Activated CD4-positive, alpha-beta memory T cell treated with anti-CD3 and anti-CD28 coated beads for 36 hours (primary cell): Measurements from ENCODE around the gene HSD17B3. TPM values are rescaled to one million over a fixed set of nuclear protein-coding genes. Genes with fewer than 3 reads are reported as not detected.
"Not testable (repeated sequence)": the region's sequence is repeated elsewhere in the genome, so short reads cannot be mapped to it uniquely, and the experiment has no call there.

Source experiments
- CTCF ChIA-PET: fragments of 350-600 bp; sonication (Branson Sonifier 250); formaldehyde crosslinking; loops from one replicate; lab custom pipeline; 2021; ENCODE audit warnings: antibody characterized with exemption, inconsistent platforms; lab: Charles Lee
- POLR2A ChIA-PET: fragments of 350-600 bp; sonication (Branson Sonifier 250); formaldehyde crosslinking; loops from one replicate; lab custom pipeline; 2021; ENCODE audit warnings: antibody characterized with exemption; lab: Charles Lee
- DNase-seq: peaks from one replicate; pipeline ENCODE4 v3.0.0-alpha.2; 2020
- H3K27ac Mint-ChIP-seq: one replicate; pipeline ENCODE4 v1.8.0; 2021; ENCODE audit warnings: mixed read lengths
- H3K27me3 Mint-ChIP-seq: one replicate; pipeline ENCODE4 v1.8.0; 2021; ENCODE audit warnings: mixed read lengths
- H3K36me3 Mint-ChIP-seq: one replicate; pipeline ENCODE4 v1.8.0; 2021; ENCODE audit warnings: mixed read lengths
- H3K4me1 Mint-ChIP-seq: one replicate; pipeline ENCODE4 v1.8.0; 2021; ENCODE audit warnings: low read depth, mixed read lengths
- H3K4me3 Mint-ChIP-seq: one replicate; pipeline ENCODE4 v1.8.0; 2021; ENCODE audit warnings: mild to moderate bottlenecking, mixed read lengths
- H3K9me3 Mint-ChIP-seq: one replicate; pipeline ENCODE4 v1.8.0; 2021; ENCODE audit warnings: mixed read lengths
- intact Hi-C: fragments of 100-400 bp; cut with micrococcal nuclease; formaldehyde crosslinking; loops from one replicate; pipeline ENCODE4 v1.15.1; 2023
- total RNA-seq, 2 experiments: library from RNA; stranded (reverse); gene quantifications; one replicate each; pipeline ENCODE4 v1.2.3, GENCODE V29; 2021

HSD17B3 gene
- total RNA-seq, 2 experiments from 2014 or later: not detected

- H3K4me3 Mint-ChIP-seq: no peak overlapping the region
- H3K27ac Mint-ChIP-seq: no peak overlapping the region
- no peaks in the 10 kb centered on the region for H3K9me3 Mint-ChIP-seq
- H3K27me3 Mint-ChIP-seq: no peaks in the 10 kb centered on the region
- no peaks in the 10 kb centered on the region for H3K4me1 Mint-ChIP-seq
- DNase-seq: peak; percentile 52
- POLR2A ChIA-PET: no interaction called here
- no peaks in the 10 kb centered on the region for H3K36me3 Mint-ChIP-seq
- intact Hi-C loops: loop anchor here (2.0 to 5.0 kb wide), 2 partner anchors 324 to 339 kb away; no protein-coding TSS in a partner anchor
- CTCF ChIA-PET: interaction anchor here (0.5 to 3.0 kb wide), 25 partner anchors 10 to 1499 kb away, joined by 3 to 36 read pairs (median 4); partner anchors contain the start of gene ZNF782
Observed at GRCh38 chr9:96327694-96328352, 25.8 kb upstream of the HSD17B3 start.

- H3K27me3 Mint-ChIP-seq: no peaks in the 10 kb centered on the region
- H3K4me3 Mint-ChIP-seq: no peak overlapping the region
- no peak overlapping the region for H3K27ac Mint-ChIP-seq
- H3K36me3 Mint-ChIP-seq: no peaks in the 10 kb centered on the region
- H3K9me3 Mint-ChIP-seq: no peaks in the 10 kb centered on the region
- ChIA-PET POLR2A (no interaction called here), CTCF (interaction anchor here (1.1 to 2.8 kb wide), 2 partner anchors 91 to 343 kb away, joined by 3 to 11 read pairs; no protein-coding TSS in a partner anchor)
- no peaks in the 10 kb centered on the region for H3K4me1 Mint-ChIP-seq
- no peak for DNase-seq
- intact Hi-C loops: no loop called here
Observed at GRCh38 chr9:96323169-96323568, 21.2 kb upstream of the HSD17B3 start.

- DNase-seq, H3K27ac Mint-ChIP-seq, CTCF ChIA-PET, H3K27me3 Mint-ChIP-seq, H3K4me1 Mint-ChIP-seq, H3K4me3 Mint-ChIP-seq, POLR2A ChIA-PET, H3K36me3 Mint-ChIP-seq, intact Hi-C loops, H3K9me3 Mint-ChIP-seq: not testable (repeated sequence)
Observed at GRCh38 chr9:96322736-96323135, 20.8 kb upstream of the HSD17B3 start.

- H3K4me3 Mint-ChIP-seq, H3K27me3 Mint-ChIP-seq, H3K4me1 Mint-ChIP-seq, intact Hi-C loops, H3K9me3 Mint-ChIP-seq, CTCF ChIA-PET, H3K36me3 Mint-ChIP-seq, POLR2A ChIA-PET, H3K27ac Mint-ChIP-seq, DNase-seq: not testable (repeated sequence)
Observed at GRCh38 chr9:96322210-96322609, 20.2 kb upstream of the HSD17B3 start.

DNA sequence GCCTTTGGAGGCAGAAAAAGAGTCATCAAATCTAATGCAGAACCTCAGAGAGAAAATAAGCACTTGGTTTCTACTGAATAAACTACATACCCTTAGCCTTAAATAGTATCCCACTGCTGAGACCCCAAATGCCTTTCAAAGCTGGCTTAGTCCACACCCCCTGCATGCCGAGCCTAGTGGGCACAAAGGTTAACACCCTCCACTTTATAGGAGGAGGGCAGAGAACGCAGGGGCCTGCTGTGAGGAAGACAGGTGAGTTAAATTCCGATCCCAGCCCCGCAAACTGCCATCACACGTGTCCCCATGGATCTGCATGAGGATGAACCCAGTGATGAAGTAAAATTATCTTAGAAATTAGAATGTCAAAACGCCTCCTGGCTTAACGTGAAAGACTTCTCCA, 19.5 kb upstream of the HSD17B3 start:
- Mint-ChIP-seq H3K36me3 (no peaks in the 10 kb centered on the region), H3K9me3 (no peaks in the 10 kb centered on the region), H3K27me3 (no peaks in the 10 kb centered on the region), H3K27ac (no peak overlapping the region), H3K4me3 (no peak overlapping the region), H3K4me1 (no peaks in the 10 kb centered on the region)
- intact Hi-C loops: no loop called here
- ChIA-PET POLR2A (no interaction called here), CTCF (no interaction called here)
- no peak for DNase-seq

DNA sequence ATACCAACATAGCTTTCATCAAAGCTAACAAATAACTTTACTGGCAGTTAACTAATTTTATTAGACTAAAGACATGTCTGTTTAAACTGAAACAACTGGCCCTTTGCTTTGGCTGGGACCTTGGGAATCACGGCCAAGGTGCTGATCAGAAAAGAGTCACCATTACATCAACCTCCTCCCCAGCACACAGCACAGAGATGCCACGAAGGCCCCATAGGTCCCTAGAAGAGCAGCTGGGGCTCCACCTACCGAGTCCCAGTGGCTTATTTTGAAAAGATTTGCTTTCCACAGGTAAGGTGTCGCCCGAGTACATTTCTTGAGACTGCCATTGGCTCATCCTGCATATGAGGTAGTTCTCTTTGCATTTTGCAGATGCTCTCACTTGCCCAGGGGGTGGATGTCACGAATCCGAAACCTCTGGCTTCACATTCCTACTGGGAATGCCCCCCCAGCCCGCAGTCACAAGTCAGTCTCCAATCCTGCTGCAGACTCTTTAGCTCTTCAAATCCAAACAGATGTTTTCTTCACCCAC, 18.8 kb upstream of the HSD17B3 start:
- POLR2A ChIA-PET: no interaction called here
- Mint-ChIP-seq H3K4me1 (no peaks in the 10 kb centered on the region), H3K36me3 (no peaks in the 10 kb centered on the region), H3K4me3 (no peak overlapping the region), H3K27me3 (no peaks in the 10 kb centered on the region), H3K27ac (no peak overlapping the region), H3K9me3 (no peaks in the 10 kb centered on the region)
- no peak for DNase-seq
- intact Hi-C loops: no loop called here
- CTCF ChIA-PET: interaction anchor here (0.6 to 2.0 kb wide), 2 partner anchors 88 to 405 kb away, joined by 3 to 11 read pairs; no protein-coding TSS in a partner anchor

GRCh38 chr9:96318921-96319565, 17.1 kb upstream of the HSD17B3 start:
- POLR2A ChIA-PET: no interaction called here
- Mint-ChIP-seq H3K27me3 (no peaks in the 10 kb centered on the region), H3K4me1 (no peaks in the 10 kb centered on the region), H3K4me3 (no peak overlapping the region), H3K9me3 (no peaks in the 10 kb centered on the region), H3K36me3 (peaks cover 2% of the 10 kb centered on the region), H3K27ac (no peak overlapping the region)
- CTCF ChIA-PET: interaction anchor here (0.8 to 2.8 kb wide), 3 partner anchors 10 to 87 kb away, joined by 3 to 14 read pairs (median 11); no protein-coding TSS in a partner anchor
- no peak for DNase-seq
- intact Hi-C loops: loop anchor here (5.0 kb wide), 1 partner anchor 102 kb away; no protein-coding TSS in a partner anchor

DNA sequence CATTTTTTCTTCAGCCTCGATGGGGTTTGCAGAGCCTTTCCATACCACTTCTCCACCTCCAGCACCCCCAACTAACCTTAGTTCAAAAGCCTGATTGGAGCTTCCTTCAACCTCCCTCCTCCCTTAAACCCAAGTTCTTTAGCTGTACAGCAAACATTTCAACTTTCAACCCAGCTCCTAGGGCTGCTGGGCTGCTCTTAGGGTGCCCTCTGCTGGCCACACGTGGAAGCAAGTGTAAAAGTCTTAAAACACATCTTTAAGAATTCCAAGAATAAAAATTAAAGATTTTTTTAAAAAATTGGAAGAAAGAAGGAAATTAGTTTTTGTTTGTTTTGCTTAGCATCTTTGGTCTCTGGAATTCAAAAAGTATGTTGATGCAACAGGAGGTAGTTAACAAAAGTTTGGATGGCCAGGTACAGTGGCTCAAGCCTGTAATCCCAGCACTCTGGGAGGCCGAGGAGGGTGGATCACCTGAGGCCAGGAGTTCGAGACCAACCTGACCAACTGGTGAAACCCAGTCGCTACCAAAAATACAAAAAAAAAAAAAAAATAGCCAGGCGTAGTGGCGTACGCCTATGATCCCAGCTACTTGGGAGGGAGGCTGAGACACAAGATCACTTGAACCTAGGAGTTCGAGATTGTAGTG, 15.5 kb upstream of the HSD17B3 start:
- Mint-ChIP-seq H3K27me3 (no peaks in the 10 kb centered on the region), H3K27ac (no peak overlapping the region), H3K4me1 (no peaks in the 10 kb centered on the region), H3K36me3 (peaks cover 11% of the 10 kb centered on the region), H3K9me3 (peaks cover 14% of the 10 kb centered on the region), H3K4me3 (no peak overlapping the region)
- ChIA-PET CTCF (interaction anchor here (0.6 to 3.0 kb wide), 30 partner anchors 9 to 1011 kb away, joined by 3 to 60 read pairs (median 4); partner anchors contain the start of gene HSD17B3), POLR2A (no interaction called here)
- DNase-seq: peak; percentile 55
- intact Hi-C loops: loop anchor here (1.0 to 5.0 kb wide), 2 partner anchors 85 to 100 kb away; no protein-coding TSS in a partner anchor

DNA sequence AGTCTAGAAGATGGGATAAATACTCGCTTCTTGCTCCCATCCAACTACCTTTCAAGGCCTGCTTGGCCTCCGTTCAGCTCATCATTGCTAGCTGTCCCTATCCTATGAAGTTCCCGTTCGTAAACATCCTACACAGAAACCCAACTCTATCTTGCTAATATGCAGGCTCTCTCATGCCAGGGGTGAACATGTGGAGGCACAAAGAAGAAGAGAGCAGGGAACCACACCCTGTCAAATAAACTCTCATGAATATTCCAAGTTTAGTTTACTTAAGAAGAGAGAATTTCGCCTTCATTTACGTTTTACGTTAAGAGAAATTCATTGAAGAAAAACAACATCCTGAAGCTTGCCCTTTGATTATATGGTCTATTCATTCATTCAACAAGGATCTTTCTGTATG, 7.9 kb upstream of the HSD17B3 start:
- no peak overlapping the region for H3K4me3 Mint-ChIP-seq
- intact Hi-C loops: no loop called here
- peaks cover 18% of the 10 kb centered on the region for H3K9me3 Mint-ChIP-seq
- H3K27me3 Mint-ChIP-seq: no peaks in the 10 kb centered on the region
- H3K36me3 Mint-ChIP-seq: peaks cover 14% of the 10 kb centered on the region
- H3K27ac Mint-ChIP-seq: no peak overlapping the region
- ChIA-PET CTCF (interaction anchor here (0.8 to 1.6 kb wide), 5 partner anchors 8 to 76 kb away, joined by 3 to 14 read pairs (median 3); no protein-coding TSS in a partner anchor), POLR2A (no interaction called here)
- no peak for DNase-seq
- H3K4me1 Mint-ChIP-seq: no peaks in the 10 kb centered on the region

DNA sequence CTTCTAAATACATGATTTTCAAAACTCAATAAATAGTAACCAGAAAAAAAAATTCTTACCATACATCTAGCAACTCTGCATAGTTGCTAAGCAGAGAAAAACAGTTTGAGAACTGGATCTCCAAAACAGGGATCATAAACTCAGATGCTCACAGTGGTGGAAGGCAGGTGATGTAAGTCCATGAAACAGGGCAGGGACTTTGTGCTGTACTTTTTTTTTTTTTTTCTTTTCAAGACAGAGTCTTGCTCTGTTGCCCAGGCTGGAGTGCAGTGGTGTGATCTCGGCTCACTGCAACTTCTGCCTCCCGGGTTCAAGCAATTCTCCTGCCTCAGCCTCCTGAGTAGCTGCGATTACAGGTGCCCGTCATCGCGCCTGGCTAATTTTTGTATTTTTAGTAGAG, 5.0 kb upstream of the HSD17B3 start:
- DNase-seq, H3K27me3 Mint-ChIP-seq, intact Hi-C loops, H3K27ac Mint-ChIP-seq, H3K4me1 Mint-ChIP-seq, H3K9me3 Mint-ChIP-seq, H3K4me3 Mint-ChIP-seq, H3K36me3 Mint-ChIP-seq, POLR2A ChIA-PET: not testable (repeated sequence)
- CTCF ChIA-PET: interaction anchor here (1.1 kb wide), 1 partner anchor 10 kb away, joined by 4 read pairs; no protein-coding TSS in a partner anchor

GRCh38 chr9:96305171-96305570, 3.2 kb upstream of the HSD17B3 start:
- intact Hi-C loops: no loop called here
- Mint-ChIP-seq H3K36me3 (no peaks in the 10 kb centered on the region), H3K9me3 (no peaks in the 10 kb centered on the region), H3K27me3 (no peaks in the 10 kb centered on the region), H3K4me1 (no peaks in the 10 kb centered on the region), H3K27ac (no peak overlapping the region), H3K4me3 (no peak overlapping the region)
- no peak for DNase-seq
- CTCF ChIA-PET: interaction anchor here (0.8 to 1.1 kb wide), 5 partner anchors 9 to 59 kb away, joined by 3 to 4 read pairs (median 3); no protein-coding TSS in a partner anchor
- POLR2A ChIA-PET: no interaction called here

DNA sequence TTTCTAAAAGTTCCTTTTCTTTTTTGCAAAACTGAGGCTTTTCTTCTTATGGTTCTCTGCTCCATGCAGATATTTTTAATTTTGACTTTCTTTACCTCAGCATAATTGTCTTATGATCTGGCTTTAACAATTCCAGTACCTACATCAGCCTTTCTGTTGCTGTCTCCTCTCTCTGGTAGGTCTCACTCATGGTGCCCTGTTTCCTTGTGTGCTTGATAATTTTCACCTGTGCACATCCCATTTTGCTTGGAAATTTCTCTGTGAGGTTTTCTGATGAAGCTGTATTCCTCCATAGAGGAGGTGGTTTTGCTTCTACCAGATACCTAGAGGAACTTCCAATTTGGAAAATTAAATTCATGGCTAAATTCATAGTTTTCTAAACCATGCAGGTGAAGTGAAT, 2.3 kb upstream of the HSD17B3 start:
- DNase-seq: no peak
- Mint-ChIP-seq H3K4me1 (no peaks in the 10 kb centered on the region), H3K36me3 (no peaks in the 10 kb centered on the region), H3K27ac (no peak overlapping the region), H3K4me3 (no peak overlapping the region), H3K27me3 (no peaks in the 10 kb centered on the region), H3K9me3 (no peaks in the 10 kb centered on the region)
- ChIA-PET CTCF (interaction anchor here (1.0 kb wide), 2 partner anchors 11 to 13 kb away, joined by 4 read pairs; no protein-coding TSS in a partner anchor), POLR2A (no interaction called here)
- intact Hi-C loops: no loop called here
